ENCODE measurements around the gene C1QTNF12.

C1QTNF12 gene

GRCh38 chr1:1239614-1240347 lies 6.7 kb downstream of the C1QTNF12 start:
- no peak for DNase-seq

- DNase-seq: no peak
Measured at GRCh38 chr1:1239227-1239613, 7.3 kb downstream of the C1QTNF12 start.

GRCh38 chr1:1238702-1239178 lies 7.8 kb downstream of the C1QTNF12 start:
- no peak for DNase-seq

GRCh38 chr1:1237874-1238701 lies 8.4 kb downstream of the C1QTNF12 start:
- DNase-seq: no peak

GRCh38 chr1:1236945-1237873 lies 9.3 kb downstream of the C1QTNF12 start:
- DNase-seq: no peak

- DNase-seq: peak; percentile 87
Measured at GRCh38 chr1:1236176-1236763, 10.3 kb downstream of the C1QTNF12 start.

- no peak for DNase-seq
Measured at GRCh38 chr1:1235016-1235744, 11.3 kb downstream of the C1QTNF12 start.

GRCh38 chr1:1234180-1234808 lies 12.2 kb downstream of the C1QTNF12 start:
- DNase-seq: no peak

GRCh38 chr1:1233567-1233892 lies 13.0 kb downstream of the C1QTNF12 start:
- no peak for DNase-seq

- DNase-seq: no peak
Measured at GRCh38 chr1:1232796-1233566, 13.5 kb downstream of the C1QTNF12 start.

GRCh38 chr1:1232208-1232795 lies 14.2 kb downstream of the C1QTNF12 start, which contains the start of gene B3GALT6:
Gene B3GALT6, plus strand, starts transcription at chr1:1232237. Its CDS starts 42 bp downstream, at chr1:1232279.
- no peak for DNase-seq

GRCh38 chr1:1231400-1232207 lies 14.9 kb downstream of the C1QTNF12 start, which contains the start of gene SDF4:
Gene SDF4, minus strand, starts transcription at chr1:1232001. Its CDS starts 3,229 bp downstream, at chr1:1228772.
- peak; percentile 100 for DNase-seq

GRCh38 chr1:1230656-1231399 lies 15.7 kb downstream of the C1QTNF12 start:
- peak; percentile 99 for DNase-seq

GRCh38 chr1:1229770-1230169 lies 16.8 kb downstream of the C1QTNF12 start:
- no peak for DNase-seq

- no peak for DNase-seq
Measured at GRCh38 chr1:1228596-1229321, 17.8 kb downstream of the C1QTNF12 start.

- DNase-seq: no peak
Measured at GRCh38 chr1:1228187-1228586, 18.3 kb downstream of the C1QTNF12 start.

GRCh38 chr1:1227386-1227785 lies 19.1 kb downstream of the C1QTNF12 start:
- DNase-seq: no peak
